Nasal cavity respiratory epithelium epithelial cell of viscerocranial mucosa (primary cell): Measurements from ENCODE around the gene TMC5. TPM values are rescaled to one million over a fixed set of nuclear protein-coding genes. Genes with fewer than 3 reads are reported as not detected.

ENCODE experiments used
- total RNA-seq: library from RNA; depleted of rRNA; stranded (reverse); fragments of >200 nt; gene quantifications from 2 replicates; pipeline ENCODE4 v1.2.3, GENCODE V29; 2014

Gene TMC5, protein sequence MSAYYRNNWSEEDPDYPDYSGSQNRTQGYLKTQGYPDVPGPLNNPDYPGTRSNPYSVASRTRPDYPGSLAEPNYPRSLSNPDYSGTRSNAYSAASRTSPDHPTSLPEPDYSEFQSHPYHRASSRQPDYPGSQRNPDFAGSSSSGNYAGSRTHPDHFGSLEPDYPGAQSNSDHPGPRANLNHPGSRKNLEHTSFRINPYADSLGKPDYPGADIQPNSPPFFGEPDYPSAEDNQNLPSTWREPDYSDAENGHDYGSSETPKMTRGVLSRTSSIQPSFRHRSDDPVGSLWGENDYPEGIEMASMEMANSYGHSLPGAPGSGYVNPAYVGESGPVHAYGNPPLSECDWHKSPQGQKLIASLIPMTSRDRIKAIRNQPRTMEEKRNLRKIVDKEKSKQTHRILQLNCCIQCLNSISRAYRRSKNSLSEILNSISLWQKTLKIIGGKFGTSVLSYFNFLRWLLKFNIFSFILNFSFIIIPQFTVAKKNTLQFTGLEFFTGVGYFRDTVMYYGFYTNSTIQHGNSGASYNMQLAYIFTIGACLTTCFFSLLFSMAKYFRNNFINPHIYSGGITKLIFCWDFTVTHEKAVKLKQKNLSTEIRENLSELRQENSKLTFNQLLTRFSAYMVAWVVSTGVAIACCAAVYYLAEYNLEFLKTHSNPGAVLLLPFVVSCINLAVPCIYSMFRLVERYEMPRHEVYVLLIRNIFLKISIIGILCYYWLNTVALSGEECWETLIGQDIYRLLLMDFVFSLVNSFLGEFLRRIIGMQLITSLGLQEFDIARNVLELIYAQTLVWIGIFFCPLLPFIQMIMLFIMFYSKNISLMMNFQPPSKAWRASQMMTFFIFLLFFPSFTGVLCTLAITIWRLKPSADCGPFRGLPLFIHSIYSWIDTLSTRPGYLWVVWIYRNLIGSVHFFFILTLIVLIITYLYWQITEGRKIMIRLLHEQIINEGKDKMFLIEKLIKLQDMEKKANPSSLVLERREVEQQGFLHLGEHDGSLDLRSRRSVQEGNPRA
- total RNA-seq: 0.34 and 2.3 TPM in 2 replicates

DNA sequence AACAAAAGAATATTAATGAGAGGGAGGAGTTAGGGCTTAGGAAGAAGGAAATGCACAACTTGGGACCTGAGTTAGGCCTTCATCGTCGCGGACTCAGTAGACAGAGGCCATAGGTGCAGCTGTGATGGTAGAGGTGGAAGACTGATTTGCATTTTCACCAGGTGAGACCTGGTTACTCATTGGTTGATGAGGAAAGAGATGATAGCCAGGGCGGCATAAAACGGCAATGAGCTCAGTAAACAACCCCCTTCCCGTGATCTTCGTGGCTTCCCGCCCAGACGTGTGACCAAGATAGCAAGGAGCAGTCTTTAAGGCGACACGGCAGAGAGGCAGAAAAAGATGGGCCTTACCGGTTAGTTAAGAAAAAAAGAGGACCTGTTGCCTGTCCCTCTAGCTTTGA lies at the start of gene TMC5:
Gene TMC5, plus strand, starts transcription at position 244 of the 400 bp plus-strand sequence. CDS start 22,156 bp downstream, outside the sequence.

GRCh38 chr16:19521471-19522396 lies 104.1 kb downstream of the TMC5 start, which contains the start of gene GDE1:
TSS of gene GDE1 (minus strand) at chr16:19522098. CDS start at chr16:19521964, 134 bp downstream.

GRCh38 chr16:19523559-19524355 lies 106.1 kb downstream of the TMC5 start, which contains the start of gene CCP110:
TSS of gene CCP110 (plus strand) at chr16:19523942. CDS start at chr16:19527882, 3,940 bp downstream.

Other genes starting within 250 kb of the TMC5 start
- 0.34 and 3.3 TPM in 2 replicates for gene SYT17, start 249.6 kb upstream of the TMC5 start, total RNA-seq
- not detected in 2 replicates for gene CLEC19A, start 132.2 kb upstream of the TMC5 start, total RNA-seq
- gene GDE1, start 104.2 kb downstream of the TMC5 start, total RNA-seq: 104 and 107 TPM in 2 replicates
- 9.9 and 12.0 TPM in 2 replicates for gene CCP110, start 106.1 kb downstream of the TMC5 start, total RNA-seq
- gene VPS35L, start 137.8 kb downstream of the TMC5 start, total RNA-seq: 8.5 and 25.5 TPM in 2 replicates